Thymus (tissue), 11 donors: ENCODE data around the gene TRIL. TPM values are rescaled to one million over a fixed set of nuclear protein-coding genes. Genes with fewer than 3 reads are reported as not detected.

Experiments used
- DNase-seq, 9 donors: peaks; one replicate each; pipeline ENCODE4 v3.0.0-alpha.2; 2013; ENCODE audit warnings: low spot score in 9 of 9, low read depth in 6 of 9, missing footprints in 1 of 9
- H3K27ac ChIP-seq, 2 donors: one replicate each; pipeline ENCODE4 v1.5.1; 2013; ENCODE audit warnings: control low read depth in 1 of 2, low read depth in 1 of 2, low read length in 1 of 2, mild to moderate bottlenecking in 1 of 2, moderate library complexity in 1 of 2
- H3K27me3 ChIP-seq, 2 donors: one replicate each; pipeline ENCODE4 v1.5.1; 2013; ENCODE audit warnings: low read length in 1 of 2; ENCODE audit not compliant: control insufficient read depth in 2 of 2, insufficient read depth in 1 of 2
- H3K36me3 ChIP-seq, 2 donors: one replicate each; pipeline ENCODE4 v1.5.1; 2013; ENCODE audit warnings: low read length in 1 of 2, mild to moderate bottlenecking in 1 of 2, moderate library complexity in 1 of 2; ENCODE audit not compliant: control insufficient read depth in 2 of 2, insufficient read depth in 2 of 2
- H3K4me1 ChIP-seq, 2 donors: one replicate each; pipeline ENCODE4 v1.5.1; 2013; ENCODE audit warnings: low read length in 2 of 2; ENCODE audit not compliant: control insufficient read depth in 2 of 2, insufficient read depth in 2 of 2
- H3K4me3 ChIP-seq, 2 donors: one replicate each; pipeline ENCODE4 v1.5.1; 2013; ENCODE audit warnings: low read length in 2 of 2, control low read depth in 1 of 2, mild to moderate bottlenecking in 1 of 2
- H3K9me3 ChIP-seq, 2 donors: one replicate each; pipeline ENCODE4 v1.5.1; 2013; ENCODE audit warnings: low read length in 1 of 2, mild to moderate bottlenecking in 1 of 2; ENCODE audit not compliant: control insufficient read depth in 2 of 2, insufficient read depth in 1 of 2
- WGBS: extraction: QIAGEN DNeasy Blood & Tissue Kit; methylation state at CpG from one replicate; pipeline ENCODE4 v1.1.7; 2013; 5-methylcytosine and 5-hydroxymethylcytosine counted together
- polyA plus RNA-seq: library from polyadenylated mRNA; stranded (reverse); fragments of 200-250 nt; gene quantifications from one replicate; pipeline ENCODE4 v1.2.3, GENCODE V29; 2013
- total RNA-seq: library from RNA; stranded (reverse); fragments of 120-200 nt; gene quantifications from one replicate; pipeline ENCODE4 v1.2.4, GENCODE V29; 2013
- donor health status: healthy.

TRIL gene
- total and polyA plus RNA-seq, 2 donors, result 0.32 to 0.99 TPM

- H3K27ac ChIP-seq, result no peak overlapping the region
- H3K4me3 ChIP-seq, result no peak overlapping the region
- no peaks in the 10 kb centered on the region for H3K9me3 ChIP-seq
- 98% methylated on average over 3 of the region's 3 CpGs for WGBS
- DNase-seq, result no peak
- no peaks in the 10 kb centered on the region for H3K27me3 ChIP-seq
- no peaks in the 10 kb centered on the region for H3K36me3 ChIP-seq
- H3K4me1 ChIP-seq, result no peaks in the 10 kb centered on the region
These were observed 15.5 kb upstream of the TRIL start for GRCh38 chr7:28973591-28973990.

DNA sequence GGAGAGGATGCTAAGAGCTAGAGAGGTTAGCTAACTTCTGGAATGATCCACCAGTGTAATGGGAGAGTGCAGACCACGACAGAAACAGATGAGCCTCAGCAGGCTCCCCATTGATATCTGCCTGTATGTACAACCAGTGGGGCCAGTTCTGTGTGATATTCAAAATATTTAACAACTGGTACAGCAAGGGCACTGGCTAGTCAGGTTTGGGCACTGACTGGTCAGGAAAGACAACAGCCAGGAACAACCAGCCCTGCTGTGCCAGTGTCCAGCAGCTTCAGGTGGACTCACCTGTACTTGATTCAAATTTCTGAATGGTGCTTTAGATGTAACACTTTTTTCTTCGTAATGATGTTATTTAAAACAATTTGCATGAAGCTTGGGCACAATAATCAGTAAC is 5.9 kb upstream of the TRIL start:
- Histone ChIP-seq H3K36me3 (no peaks in the 10 kb centered on the region), H3K4me3 (no peak overlapping the region), H3K9me3 (no peaks in the 10 kb centered on the region), H3K4me1 (peaks cover 5 to 13% of the 10 kb centered on the region in 2 donors), H3K27ac (no peak overlapping the region), H3K27me3 (peaks cover 8 to 30% of the 10 kb centered on the region in 2 donors)
- WGBS, result 93% methylated on average over 2 of the region's 2 CpGs
- no peak for DNase-seq

DNA sequence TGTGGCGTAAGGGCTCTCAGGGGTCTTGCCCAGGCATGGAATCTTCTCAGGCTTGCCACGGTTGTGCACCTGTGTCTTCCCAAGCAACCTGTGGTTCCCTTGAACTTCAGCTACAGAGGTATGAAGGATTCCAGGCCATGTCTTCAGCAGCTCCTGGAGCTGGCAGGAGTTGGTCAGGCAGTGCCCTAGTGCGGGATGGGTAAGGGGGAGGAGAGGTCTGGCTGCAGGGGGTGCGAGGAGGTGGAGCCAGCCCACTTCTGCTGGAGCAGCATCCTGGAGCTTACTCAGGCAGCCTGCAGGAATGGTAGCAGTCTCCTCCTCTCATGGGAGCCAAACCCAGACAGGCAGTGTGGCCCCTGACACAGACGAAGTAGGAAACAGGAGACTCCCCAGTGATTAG is 3.8 kb upstream of the TRIL start:
- H3K27ac ChIP-seq, result no peak overlapping the region
- DNase-seq, result no peak
- 93% methylated on average over 5 of the region's 5 CpGs for WGBS
- peaks cover 0 to 11% of the 10 kb centered on the region in 2 donors for H3K9me3 ChIP-seq
- peaks cover 26 to 51% of the 10 kb centered on the region in 2 donors for H3K27me3 ChIP-seq
- no peaks in the 10 kb centered on the region for H3K36me3 ChIP-seq
- peaks cover 11 to 25% of the 10 kb centered on the region in 2 donors for H3K4me1 ChIP-seq
- H3K4me3 ChIP-seq, result no peak overlapping the region

DNA sequence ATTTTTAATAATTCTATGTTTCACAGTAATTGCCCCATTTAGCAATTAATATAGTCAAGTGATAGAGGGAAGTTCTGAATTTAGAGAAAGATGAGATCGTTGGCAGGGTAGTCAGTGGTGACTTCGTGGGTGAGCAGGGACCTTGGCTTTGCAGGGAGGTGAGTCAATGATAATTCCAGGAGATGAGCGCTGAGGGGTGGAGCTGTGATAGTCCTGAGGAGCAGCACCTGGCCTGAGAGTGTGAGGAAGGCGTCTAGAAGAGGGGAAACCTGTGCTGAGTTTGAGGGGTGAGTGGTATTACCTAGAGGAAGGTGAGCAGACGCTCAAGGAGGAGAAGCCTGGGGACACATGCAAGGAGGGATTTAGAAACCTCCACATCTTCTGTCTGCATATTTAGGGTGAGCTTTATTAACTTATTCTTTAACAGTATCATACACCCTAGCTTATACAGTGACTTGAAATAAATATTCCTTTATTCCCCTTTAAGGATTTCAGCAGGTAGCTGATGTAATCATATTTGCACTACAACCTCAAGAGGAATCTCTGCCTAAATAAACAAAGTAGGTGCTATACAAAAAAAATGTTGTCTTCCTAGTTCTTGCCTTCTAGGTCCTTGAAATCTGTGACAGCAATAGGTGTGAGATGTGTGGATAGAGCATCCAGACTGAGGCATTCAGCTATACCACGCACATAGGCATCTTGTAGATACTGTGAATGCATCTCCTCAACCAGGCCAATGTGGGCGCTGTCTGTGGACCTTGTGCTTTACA is 2.1 kb upstream of the TRIL start:
- DNase-seq, result no peak
- WGBS, result 92% methylated on average over 7 of the region's 7 CpGs
- Histone ChIP-seq H3K9me3 (peaks cover 0 to 16% of the 10 kb centered on the region in 2 donors), H3K36me3 (no peaks in the 10 kb centered on the region), H3K27me3 (peaks cover 43 to 68% of the 10 kb centered on the region in 2 donors), H3K27ac (no peak overlapping the region), H3K4me3 (no peak overlapping the region), H3K4me1 (peaks cover 13 to 37% of the 10 kb centered on the region in 2 donors)

- H3K4me1 ChIP-seq, result peaks cover 13 to 38% of the 10 kb centered on the region in 2 donors
- H3K27me3 ChIP-seq, result peaks cover 52 to 81% of the 10 kb centered on the region in 2 donors
- DNase-seq, result peak in 1 of 9 donors; percentile 4
- H3K9me3 ChIP-seq, result peaks cover 0 to 16% of the 10 kb centered on the region in 2 donors
- WGBS, result 74% methylated on average over 6 of the region's 6 CpGs
- H3K36me3 ChIP-seq, result no peaks in the 10 kb centered on the region
- H3K4me3 ChIP-seq, result no peak overlapping the region
- no peak overlapping the region for H3K27ac ChIP-seq
These were observed 834 bp upstream of the TRIL start for GRCh38 chr7:28958980-28959347.

DNA sequence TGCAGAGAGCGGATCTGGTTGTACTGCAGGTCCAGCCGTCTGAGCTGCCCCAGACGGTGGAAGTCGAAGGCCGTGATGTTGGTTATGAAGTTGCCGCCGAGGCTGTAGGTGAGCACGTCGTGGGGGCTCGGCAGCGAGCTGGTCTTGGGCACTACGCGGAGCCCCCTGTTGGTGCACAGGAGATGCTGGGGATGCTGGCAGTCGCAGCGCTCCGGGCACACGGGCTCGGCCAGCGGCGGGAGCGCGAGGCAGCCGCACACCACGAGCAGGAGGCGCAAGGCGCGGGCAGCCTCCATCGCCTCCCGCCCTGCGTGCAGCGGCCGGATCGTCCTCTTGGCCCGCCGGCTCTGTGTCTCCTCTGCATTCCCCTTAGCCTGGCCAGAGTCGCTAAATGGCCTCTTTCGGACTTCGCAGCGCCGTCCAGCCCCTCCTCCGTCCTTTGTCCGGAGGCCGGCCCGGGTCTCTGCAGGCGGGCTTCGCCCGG is 337 bp downstream of the TRIL start:
- Histone ChIP-seq H3K36me3 (no peaks in the 10 kb centered on the region), H3K27me3 (peaks cover 54 to 91% of the 10 kb centered on the region in 2 donors), H3K9me3 (peaks cover 0 to 16% of the 10 kb centered on the region in 2 donors), H3K4me3 (peak overlapping the region; percentile 15 to 26), H3K27ac (no peak overlapping the region), H3K4me1 (peaks cover 13 to 38% of the 10 kb centered on the region in 2 donors)
- 7% methylated on average over 47 of the region's 47 CpGs for WGBS
- DNase-seq, result peak in 1 of 9 donors; percentile 18

GRCh38 chr7:28957064-28957750 is 923 bp downstream of the TRIL start:
- Histone ChIP-seq H3K9me3 (peaks cover 0 to 16% of the 10 kb centered on the region in 2 donors), H3K36me3 (no peaks in the 10 kb centered on the region), H3K4me3 (peak overlapping the region; percentile 26 to 37), H3K27me3 (peaks cover 54 to 92% of the 10 kb centered on the region in 2 donors), H3K27ac (no peak overlapping the region), H3K4me1 (peaks cover 13 to 38% of the 10 kb centered on the region in 2 donors)
- DNase-seq, result peak in 3 of 9 donors; percentile 9 to 49 (median 25)
- WGBS, result 6% methylated on average over 59 of the region's 59 CpGs

GRCh38 chr7:28956608-28957063 is 1.5 kb downstream of the TRIL start:
- 2% methylated on average over 39 of the region's 39 CpGs for WGBS
- Histone ChIP-seq H3K4me1 (peaks cover 13 to 38% of the 10 kb centered on the region in 2 donors), H3K27me3 (peaks cover 54 to 86% of the 10 kb centered on the region in 2 donors), H3K36me3 (no peaks in the 10 kb centered on the region), H3K4me3 (peak overlapping the region; percentile 26 to 37), H3K9me3 (peaks cover 0 to 16% of the 10 kb centered on the region in 2 donors), H3K27ac (no peak overlapping the region)
- DNase-seq, result peak in 3 of 9 donors; percentile 9 to 39 (median 17)
